LNCaP clone FGC (cell line): ENCODE results near the gene GFAP.

Source experiments
- DNase-seq: peaks from one replicate; pipeline ENCODE4 v3.0.0-alpha.2; 2011; ENCODE audit warnings: low read depth
- H3K4me3 ChIP-seq: 2 replicates; pipeline ENCODE4 v1.5.1; 2011; ENCODE audit warnings: mild to moderate bottlenecking, low read depth, low read length, control low read depth
- CTCF ChIP-seq: IDR thresholded peaks from 2 replicates; pipeline ENCODE4 v1.5.1; 2012; ENCODE audit warnings: mild to moderate bottlenecking; ENCODE audit not compliant: control insufficient read depth, insufficient read depth; ENCODE audit errors: extremely low read depth

Gene GFAP

DNA sequence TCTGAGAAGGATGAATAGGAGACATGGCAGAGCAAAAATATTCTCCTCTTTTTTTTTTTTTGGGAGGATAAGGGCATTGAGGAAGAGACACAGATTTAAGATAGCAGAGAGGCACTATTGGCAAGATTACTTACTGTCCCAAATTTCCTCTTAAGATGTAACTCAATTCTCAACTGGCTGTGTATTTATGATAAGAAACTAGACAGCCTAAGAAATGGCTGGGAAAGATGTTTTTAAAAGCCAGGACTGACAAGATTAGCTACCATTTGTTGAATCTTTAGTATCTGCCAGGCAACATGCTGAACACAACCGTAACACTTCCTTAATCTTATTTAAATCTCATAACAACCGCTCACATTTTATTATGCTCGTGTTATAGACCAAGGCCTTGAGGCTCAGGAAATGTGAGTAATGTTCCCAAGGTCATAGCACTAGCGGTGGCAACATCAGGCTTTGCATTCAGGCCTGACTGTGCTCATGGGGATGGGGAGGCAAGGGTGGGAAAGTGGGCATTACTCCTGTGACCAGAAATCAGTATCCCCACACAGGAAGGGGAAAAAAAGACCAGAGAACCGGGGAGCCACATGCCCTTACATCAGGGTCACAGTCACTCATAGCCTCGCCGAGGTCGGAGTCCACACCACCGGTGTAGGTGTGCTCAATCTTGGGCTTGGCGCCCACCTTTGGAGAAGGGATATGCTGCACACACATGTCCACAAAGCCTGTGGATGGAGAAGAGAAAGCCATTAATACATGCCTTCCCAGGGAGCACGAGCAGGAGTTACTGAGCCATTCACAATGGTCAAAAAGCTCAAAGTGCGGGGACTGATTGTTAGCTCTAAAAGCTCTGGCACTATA is 52.0 kb downstream of the GFAP start:
- H3K4me3 ChIP-seq: no peak overlapping the region
- DNase-seq: no peak
- no peak for TF ChIP-seq CTCF

DNA sequence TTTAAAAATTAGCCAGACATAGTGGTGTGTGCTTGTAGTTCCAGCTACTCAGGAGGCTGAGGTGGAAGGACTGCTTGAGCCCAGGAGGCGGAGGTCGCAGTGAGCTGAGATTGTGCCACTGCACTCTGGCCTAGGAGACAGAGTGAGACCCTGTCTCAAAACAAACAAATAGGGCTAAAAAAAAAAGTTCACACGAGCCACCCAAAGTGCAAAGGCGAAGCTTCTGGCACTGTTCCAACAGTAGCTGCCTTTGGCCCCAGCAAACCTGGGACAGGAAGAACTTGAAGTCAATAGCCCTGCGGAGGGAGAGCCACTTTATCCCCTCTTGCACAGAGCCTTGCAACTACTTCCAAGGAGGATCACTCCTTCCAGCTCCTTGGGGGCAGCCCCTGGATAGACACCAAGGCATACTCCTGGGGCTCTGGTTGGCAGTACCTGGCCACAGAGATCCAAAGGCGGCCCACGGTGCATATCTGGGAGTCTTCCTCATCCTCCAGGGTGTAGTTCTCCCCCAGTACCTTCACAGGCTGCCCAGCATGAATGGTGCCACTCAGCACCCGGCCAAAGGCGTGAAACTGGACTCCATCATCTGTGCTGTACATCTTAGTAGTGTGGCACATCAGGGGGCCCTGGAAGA is 52.9 kb downstream of the GFAP start:
- no peak overlapping the region for H3K4me3 ChIP-seq
- no peak for TF ChIP-seq CTCF
- no peak for DNase-seq

DNA sequence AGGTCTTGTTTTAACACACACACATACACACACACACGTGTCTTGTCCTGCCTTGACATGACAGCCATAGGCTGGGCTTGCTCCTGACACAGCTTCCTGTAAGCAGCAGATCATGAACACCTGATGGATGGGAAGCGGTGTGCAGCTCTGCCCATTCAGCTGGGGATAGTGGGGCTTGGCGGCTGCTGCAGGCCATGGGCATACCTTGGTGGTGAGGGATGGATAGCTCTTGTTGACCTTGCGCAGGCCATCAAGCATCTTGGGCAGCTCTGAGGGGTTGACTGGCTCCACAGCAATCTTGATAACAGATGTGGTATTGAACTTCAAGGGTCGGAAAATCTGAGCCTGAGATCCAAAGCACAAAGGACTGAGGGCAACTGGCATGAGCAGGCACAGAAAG is 55.6 kb downstream of the GFAP start:
- no peak for TF ChIP-seq CTCF
- DNase-seq: no peak
- H3K4me3 ChIP-seq: no peak overlapping the region

DNA sequence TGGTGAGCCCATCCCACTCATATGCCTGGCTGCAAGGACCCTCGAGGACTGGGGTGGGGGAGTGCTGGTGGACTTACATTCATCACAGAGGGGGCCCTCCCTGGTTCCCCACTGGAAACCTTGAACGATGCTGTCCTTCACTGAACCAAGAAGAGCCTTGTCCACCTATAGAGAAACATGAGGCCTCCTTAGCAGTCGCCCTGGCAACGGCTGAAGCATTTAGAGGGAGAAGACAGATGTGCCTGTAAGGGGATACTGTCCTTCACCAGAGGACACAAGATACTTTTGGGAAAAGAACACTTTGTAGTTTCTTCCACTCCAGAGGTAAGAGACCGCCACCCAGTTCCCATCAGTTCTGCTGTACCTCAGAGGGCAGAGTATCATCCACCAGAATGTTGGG is 61.1 kb downstream of the GFAP start:
- TF ChIP-seq CTCF: no peak
- DNase-seq: no peak
- H3K4me3 ChIP-seq: no peak overlapping the region
